ENCODE measurements around the gene CNOT6. TPM values are rescaled to one million over a fixed set of nuclear protein-coding genes. Genes with fewer than 3 reads are reported as not detected.
"Not testable (repeated sequence)": the region's sequence is repeated elsewhere in the genome, so short reads cannot be mapped to it uniquely, and the experiment has no call there.

CNOT6 gene
- 10 to 100 TPM; 12.0 to 15.8 TPM for total RNA-seq
- long read RNA-seq, partial matches to known transcripts = 1 of 1 reads
- long read RNA-seq, other reads (novel, unspliced or antisense) = 0 of 1 reads

DNA sequence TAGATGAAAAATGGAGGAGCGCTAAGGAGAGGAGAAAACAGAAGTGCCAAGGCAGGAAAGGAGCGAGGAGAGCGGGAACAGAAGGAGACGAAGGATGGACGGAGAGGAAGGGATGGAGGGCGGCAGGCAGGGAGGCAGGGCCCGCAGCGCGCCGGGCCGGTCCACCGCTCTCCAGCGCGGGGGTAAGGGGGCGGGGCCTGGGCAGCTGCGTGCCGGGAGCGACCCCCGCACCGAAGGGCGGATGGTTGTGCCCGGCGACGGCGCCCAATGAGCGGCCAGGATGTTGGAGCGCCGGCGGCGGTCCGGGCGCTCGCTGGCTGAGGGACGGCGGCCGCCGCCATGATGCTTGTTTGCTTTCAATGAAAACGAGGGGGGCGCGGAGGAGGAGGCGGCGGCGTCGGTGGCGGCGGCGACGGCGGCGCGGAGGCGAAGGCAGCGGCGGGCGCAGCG lies at the start of gene CNOT6:
TSS of gene CNOT6 (plus strand) at position 320 of the 450 bp plus-strand sequence. CDS start 34,898 bp downstream, outside the sequence.
- intact Hi-C loops (cut with DNase I) = no loop called here
- peak; percentile 99 for ATAC-seq
- peak; percentile 94 for DNase-seq

DNA sequence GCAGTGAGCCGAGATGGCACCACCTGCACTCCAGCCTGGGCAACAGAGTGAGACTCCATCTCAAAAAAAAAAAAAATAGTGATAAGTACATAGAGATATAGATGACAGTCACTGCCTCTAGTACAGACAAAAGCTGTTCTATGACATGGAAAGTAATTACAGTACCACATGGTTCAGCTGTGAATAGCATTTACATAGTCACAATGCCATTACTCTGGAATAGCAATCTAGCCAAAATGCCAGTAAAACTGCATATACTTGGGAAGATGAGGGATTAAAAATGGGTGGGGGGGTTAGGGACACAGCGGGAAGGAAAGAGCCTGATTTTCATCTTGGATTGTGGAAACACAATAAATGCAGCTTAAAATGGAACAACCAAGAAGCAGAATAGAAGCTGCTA lies 39.4 kb upstream of the CNOT6 start:
- intact Hi-C loops (cut with DNase I) = no loop called here
- DNase-seq (no peak), ATAC-seq (no peak)

DNA sequence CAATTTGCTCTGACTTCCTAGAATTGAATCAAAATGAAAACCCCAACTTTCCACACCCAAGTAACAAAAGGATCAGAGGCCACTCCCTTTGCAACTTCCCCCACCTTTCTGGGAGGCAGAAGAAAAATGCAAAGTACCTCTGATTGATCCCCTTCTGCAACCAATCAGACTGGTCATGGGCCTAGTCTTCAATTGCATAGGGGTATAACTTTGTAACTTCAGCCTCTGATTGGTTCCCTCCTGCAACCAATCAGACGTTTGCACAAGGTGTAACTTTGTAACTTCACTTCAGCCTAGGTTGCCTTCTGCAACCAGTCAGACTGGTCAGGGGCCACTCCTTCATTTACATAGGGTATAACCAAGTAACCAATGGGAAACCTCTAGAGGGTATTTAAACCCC lies 38.3 kb upstream of the CNOT6 start:
- intact Hi-C loops (cut with DNase I) = no loop called here
- DNase-seq = no peak
- ATAC-seq = no peak

DNA sequence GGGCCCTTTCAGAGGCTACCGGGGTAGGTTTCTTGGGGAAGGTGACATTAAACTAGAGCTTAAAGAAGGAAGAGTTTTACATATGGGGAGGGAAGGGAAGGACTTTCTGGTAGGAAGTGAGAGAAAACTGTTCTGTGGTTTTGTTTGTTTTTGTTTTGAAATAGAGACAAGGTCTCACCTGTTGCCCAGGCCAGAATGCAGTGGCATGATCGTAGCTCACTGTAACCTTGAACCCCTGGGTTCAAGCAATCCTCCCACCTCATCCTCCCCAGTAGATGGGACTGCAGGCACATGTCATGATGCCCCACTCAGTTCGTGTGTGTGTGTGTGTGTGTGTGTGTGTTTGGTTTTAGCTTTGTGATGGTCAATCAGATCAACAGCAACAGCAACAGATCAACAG lies 37.4 kb upstream of the CNOT6 start:
- intact Hi-C loops (cut with DNase I) = no loop called here
- ATAC-seq (no peak), DNase-seq (no peak)

DNA sequence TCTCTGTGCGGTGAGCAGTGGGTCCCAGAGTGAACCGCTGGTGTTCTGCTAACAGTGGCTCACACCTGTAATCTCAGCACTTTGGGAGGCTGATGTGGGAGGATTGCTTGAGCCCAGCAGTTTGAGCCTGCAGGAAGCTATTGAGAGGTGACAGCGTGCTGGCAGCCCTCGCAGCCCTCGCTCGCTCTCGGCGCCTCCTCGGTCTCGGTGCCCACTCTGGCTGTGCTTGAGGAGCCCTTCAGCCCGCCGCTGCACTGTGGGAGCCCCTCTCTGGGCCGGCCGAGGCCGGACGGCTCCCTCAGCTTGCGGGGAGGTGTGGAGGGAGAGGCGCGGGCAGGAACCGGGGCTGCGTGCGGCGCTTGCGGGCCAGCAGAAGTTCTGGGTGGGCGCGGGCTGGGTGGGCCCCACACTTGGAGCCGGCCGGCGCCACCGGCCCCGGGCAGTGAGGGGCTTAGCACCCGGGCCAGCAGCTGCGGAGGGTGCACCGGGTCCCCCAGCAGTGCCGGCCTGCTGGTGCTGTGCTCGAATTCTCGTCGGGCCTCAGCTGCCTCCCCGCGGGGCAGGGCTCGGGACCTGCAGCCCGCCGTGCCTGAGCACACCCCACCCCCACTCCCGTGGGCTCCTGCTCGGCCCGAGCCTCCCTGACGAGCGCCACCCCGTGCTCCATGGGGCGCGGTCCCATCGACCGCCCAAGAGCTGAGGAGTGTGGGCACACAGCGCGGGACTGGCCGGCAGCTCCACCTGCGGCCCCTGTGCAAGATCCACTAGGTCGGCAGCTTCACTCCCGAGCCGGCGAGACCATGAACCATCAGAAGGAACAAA lies 35.1 kb upstream of the CNOT6 start:
- ATAC-seq; DNase-seq; intact Hi-C loops (cut with DNase I): not testable (repeated sequence)

DNA sequence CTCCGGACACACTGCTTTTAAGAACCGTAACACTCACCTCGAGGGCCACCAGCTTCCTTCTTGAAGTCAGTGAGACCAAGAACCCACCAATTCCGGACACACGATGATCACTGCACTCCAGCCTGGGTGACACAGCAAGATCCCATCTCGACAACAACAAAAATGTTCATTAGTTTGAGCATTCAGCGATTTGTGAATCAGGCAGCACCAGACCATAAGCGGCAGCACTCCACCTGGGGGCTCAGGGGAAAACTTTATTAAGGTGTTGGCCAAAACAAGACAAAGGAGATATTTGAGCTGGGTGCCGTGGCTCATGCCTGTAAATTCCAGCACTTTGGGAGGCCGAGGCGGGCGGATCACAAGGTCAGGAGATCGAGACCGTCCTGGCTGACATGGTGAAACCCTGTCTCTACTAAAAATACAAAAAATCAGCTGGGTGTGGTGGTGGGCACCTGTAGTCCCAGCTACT lies 34.5 kb upstream of the CNOT6 start:
- not testable (repeated sequence) for DNase-seq
- intact Hi-C loops (cut with DNase I) = loop anchor here in 1 of 2 donors (10.0 kb wide), 1 partner anchor 325 kb away; no protein-coding TSS in a partner anchor

DNA sequence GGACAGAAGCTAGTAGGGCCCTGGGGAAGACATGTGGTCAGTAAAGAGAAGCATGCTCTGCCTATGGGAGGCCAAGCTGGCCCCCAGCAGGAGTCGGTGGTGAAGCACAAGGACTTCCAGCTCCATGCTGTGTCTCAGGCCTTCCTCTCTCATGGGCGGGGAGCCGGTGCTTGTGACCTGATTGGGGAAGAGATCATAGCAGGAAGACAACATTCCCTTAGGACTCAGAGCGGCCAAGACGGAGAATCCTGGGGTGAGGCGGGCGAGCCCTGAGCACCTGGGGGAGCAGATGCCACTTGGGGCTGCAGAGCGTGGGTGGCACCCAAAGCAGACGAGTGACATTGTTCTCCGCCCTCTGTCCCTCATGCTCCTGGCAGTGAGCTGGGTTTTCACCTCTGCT lies 33.3 kb upstream of the CNOT6 start:
- intact Hi-C loops (cut with DNase I) = loop anchor here in 1 of 2 donors (10.0 kb wide), 1 partner anchor 326 kb away; no protein-coding TSS in a partner anchor
- DNase-seq (no peak), ATAC-seq (no peak)

More for the DNA sequence above, 34.5 kb upstream of the CNOT6 start:
- ATAC-seq = not testable (repeated sequence)

DNA sequence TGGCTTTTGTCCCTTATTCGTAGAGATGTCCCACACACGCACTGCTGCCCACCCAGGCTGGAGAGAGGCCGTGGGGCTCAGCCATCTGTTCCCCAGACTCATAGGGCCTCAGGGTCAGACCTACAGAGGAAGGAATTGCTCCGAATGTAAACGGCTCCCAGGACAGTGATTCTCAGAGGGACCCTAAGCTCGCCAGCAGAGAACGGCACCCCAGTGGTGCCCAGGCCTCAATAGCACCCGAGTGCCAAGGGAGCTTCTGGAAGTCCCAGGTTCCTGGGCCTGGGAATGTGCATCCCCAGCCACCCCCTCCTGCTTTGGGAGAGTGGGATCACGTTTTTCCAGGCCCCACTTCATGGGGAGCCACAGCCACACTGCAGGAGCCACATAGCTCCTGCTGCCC lies 32.9 kb upstream of the CNOT6 start:
- ATAC-seq = no peak
- intact Hi-C loops (cut with DNase I) = loop anchor here in 1 of 2 donors (10.0 kb wide), 1 partner anchor 327 kb away; no protein-coding TSS in a partner anchor
- no peak for DNase-seq

DNA sequence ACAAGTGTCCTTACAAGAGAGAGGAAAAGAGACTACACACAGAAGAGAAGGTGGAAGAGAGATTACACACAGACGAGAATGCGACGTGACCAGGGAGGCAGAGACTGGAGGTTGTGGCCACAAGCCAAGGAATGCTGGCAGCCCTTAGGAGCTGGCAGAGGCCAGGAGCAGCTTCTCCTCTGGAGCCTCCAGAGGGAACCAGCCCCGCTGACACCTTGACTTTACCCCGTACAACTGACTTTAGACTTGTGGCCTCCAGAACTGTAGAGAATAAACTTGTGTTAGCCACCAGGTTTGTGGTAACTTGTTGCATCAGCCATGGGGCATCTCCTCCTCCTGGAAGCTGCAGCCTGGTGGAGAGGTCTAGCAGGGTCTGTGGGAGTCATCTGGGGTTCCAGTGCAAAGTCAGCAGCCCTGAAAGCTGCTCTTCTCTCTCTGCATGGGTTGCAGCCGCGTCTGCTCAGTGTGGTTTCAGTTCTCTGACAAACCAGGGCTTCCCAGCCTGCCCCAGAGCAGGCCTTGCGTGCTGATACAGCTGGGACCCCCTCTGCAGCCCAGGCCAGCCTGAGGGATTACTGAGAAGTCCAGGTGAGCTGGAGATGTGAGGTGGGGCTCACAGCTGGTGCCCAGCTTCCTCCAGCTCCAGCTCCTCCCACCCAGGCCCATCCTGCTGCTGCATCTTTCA lies 30.8 kb upstream of the CNOT6 start:
- no peak for ATAC-seq
- intact Hi-C loops (cut with DNase I) = loop anchor here in 1 of 2 donors (10.0 kb wide), 1 partner anchor 329 kb away; no protein-coding TSS in a partner anchor
- DNase-seq = no peak

DNA sequence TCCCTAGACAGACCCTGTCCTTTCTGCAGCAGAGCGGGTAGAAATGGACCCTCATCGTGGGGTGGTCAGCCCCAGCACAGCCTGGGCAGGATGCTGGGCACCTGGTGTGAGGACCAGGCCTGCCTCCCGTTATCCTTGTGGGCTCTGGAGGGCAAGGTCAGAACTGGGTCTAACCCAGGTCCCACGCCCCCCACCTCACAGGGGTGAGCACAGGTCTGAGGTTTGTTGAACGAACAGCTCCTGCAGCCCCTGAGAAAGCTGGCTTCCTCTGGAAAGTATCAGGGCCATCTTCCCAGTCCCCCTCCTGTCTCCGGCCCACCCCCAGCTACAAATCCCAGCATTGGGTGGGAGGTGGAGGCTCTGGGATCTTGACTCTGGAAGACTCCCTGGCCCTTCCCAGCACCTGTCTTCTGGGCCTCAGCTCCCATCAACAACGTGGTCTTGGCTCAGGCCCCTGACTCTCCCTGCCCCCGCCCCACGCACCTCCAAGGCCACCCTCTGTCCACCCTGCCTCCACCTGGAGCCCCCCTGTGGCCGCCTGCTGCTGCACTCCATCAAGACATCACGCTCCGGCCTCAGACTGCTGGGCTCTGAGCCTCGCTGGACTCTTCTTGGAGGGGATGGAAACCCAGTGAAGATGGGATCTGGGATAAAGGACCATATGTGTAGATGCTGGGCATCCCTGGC lies 30.1 kb upstream of the CNOT6 start:
- intact Hi-C loops (cut with DNase I) = loop anchor here in 1 of 2 donors (10.0 kb wide), 1 partner anchor 329 kb away; no protein-coding TSS in a partner anchor
- DNase-seq (no peak), ATAC-seq (no peak)

DNA sequence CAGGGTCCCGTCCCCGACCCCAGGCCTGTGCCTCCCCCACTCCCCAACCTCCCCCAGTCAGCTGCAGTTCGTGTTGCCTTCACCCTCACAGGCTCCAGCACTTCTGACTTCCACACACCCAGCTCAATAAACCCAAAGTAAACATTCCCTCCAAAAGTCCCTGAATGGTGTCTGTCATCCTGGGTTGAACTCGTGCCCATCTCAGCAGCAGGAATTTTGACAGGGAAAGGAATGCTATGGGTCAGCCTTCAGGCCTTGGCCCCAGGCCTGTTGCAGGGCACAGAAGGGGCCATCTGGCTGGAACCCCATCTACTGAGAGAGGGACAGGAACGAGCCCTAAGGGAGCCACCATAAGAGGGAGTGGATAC lies 29.6 kb upstream of the CNOT6 start:
- intact Hi-C loops (cut with DNase I) = loop anchor here in 1 of 2 donors (10.0 kb wide), 1 partner anchor 330 kb away; no protein-coding TSS in a partner anchor
- DNase-seq (no peak), ATAC-seq (no peak)

DNA sequence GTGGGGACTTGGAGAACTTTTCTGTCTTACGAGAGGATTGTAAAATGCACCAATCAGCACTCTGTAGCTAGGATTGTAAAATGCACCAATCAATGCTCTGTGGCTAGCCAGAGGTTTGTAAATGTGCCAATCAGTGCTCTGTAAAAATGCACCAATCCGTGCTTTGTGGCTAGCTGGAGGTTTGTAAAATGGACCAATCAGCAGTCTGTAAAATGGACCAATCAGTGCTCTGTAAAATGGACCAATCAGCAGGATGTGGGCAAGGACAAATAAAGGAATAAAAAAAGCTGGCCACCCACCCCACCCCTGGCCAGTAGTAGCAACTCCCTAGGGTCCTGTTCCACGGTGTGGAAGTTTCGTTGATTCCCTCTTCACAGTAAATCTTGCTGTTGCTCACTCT lies 29.1 kb upstream of the CNOT6 start:
- not testable (repeated sequence) for ATAC-seq, DNase-seq
- intact Hi-C loops (cut with DNase I) = loop anchor here in 1 of 2 donors (10.0 kb wide), 1 partner anchor 330 kb away; no protein-coding TSS in a partner anchor

DNA sequence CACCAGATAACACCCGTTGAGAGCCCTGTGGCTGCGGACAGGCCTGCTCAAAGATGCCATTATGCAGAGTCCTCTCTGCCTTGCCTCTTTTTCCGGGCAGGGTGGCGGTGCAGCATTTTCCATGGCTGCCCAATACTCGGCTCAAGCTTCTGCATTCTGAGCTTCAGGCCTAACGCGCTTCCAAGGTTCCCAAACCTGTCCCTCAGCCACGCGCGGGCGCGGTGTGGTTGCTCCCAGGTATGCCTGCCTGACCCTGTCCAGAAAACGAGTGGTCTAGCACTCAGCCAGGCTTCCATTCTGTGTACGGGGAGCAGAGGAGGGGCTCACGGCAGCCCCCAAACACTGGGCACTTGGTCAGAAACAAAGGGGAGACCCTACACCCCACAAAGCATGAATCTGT lies 27.9 kb upstream of the CNOT6 start:
- ATAC-seq = no peak
- intact Hi-C loops (cut with DNase I) = loop anchor here in 1 of 2 donors (10.0 kb wide), 1 partner anchor 332 kb away; no protein-coding TSS in a partner anchor
- no peak for DNase-seq

DNA sequence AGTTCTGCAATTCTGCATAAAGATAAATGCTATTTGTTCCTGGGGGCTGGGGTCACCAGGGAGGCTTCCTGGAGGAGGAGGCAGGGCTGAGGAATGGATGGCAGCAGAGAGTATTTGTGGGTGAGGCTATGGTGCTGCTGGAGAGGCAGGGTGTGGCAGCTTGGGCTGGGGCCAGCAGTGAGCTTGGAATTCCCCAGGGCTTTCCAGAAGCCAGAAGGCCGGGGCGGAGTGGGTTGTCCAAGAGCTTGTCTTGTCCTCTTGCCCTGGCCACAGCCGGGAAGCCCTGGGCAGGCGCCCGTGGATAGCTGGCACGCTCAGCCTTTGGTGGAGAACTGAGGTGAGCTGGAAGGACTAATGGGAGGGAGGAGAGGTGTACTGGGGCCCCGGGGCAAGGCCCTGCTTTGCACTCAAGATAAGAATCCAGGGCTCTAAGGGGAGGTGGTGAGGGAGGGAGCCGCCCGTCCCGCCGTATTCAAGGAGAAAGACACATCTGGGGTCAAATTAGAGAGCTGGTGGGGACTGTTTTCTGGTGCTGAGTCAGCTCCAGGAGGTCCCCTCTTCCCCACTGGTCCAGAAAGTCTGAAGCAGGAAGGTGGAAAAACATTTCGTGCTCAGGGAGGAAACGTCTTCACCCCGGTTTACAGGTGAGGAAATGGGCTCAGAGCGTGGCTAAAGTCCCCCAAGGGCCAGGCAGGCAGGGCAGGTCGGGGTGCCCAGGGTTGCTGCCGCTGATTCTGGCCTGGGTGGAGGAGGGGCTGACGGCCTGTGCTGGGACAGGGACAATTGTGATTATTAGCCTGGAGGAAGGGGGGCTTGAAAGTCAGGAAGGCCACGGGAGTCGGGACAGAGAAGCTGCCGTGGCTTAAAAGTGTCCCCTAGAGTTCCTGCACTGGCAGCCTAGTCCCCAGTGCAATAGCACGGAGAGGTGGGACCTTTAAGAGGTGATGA lies 26.9 kb upstream of the CNOT6 start:
- intact Hi-C loops (cut with DNase I) = loop anchor here in 1 of 2 donors (10.0 kb wide), 1 partner anchor 333 kb away; no protein-coding TSS in a partner anchor
- peak; percentile 32 to 79 for ATAC-seq
- peak; percentile 67 for DNase-seq

DNA sequence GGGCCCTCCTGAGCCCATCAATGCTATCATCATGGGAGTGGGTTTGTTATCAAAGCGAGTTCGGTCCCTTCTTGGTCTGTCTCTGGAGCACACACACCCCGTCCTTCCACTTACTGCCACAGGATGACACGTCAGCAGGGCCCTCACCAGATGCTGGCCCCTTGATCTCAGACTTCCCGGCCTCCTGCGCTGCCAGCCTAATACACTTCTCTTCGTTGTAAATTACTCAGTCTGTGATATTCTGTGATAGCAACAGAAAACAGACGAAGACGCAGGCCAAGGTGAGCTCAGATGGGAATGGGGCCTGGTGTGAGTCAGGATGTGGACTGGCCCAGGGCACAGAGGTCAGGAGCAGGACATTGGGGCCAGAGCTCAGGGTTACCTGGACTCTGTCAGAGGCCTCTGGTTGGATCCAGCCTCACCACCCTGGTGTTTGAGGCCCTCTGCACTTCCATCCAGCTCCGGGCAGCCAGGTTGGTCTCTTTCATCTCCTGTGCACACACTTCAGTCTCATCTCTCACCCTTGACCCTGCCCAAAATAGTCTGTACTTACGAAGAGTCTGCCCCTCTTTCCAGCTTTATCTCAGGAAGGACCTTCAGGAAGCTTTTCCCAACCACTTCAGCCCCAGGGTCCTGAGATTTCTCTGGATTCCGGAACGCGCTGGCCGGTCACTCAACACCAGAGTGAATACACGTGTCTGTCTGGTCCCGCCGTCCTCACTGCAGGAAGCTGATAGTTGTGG lies 26.0 kb upstream of the CNOT6 start:
- ATAC-seq (peak in 1 of 2 donors; percentile 36), DNase-seq (no peak)
- intact Hi-C loops (cut with DNase I) = loop anchor here in 1 of 2 donors (10.0 kb wide), 1 partner anchor 333 kb away; no protein-coding TSS in a partner anchor

DNA sequence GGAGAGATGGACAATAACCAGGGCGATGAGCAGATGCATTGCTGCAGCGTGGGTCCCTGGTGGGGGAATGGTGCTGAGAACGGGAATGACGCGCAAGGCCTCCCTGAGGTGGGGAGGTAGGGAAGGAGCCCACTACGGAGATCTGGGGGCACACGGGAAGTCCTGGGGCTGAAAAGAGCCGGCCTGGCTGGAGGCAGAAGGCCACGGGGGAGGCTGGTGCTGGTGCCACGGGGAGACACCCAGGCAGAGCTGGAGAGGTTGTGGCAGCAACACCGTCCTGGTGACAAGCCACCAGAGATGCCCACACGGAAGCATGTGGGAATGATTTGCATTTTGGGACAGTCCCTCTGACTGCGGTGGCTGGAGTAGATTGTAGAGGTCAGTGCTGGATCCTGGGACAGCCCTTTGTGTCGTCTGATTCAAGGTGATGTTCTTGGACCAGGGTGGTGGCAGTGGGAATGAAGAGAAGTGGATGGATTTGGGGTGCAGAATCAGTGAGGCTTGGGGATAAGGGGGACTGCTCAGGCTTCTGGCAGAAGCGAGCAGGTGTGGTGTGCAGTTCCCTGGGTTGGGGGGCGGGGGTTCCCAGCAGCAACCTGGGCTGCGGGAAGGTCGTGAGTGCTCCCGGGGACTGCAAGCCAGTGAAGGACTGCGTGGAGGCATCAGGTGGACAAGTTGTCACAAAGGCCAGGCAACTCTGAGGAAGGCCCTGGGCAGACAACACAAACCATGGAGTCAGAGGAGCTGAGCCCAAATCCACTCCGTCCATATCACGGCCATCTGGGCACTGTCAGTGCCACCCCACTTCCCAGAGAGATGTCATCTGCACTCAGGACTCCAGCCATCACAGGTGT lies 25.2 kb upstream of the CNOT6 start:
- no peak for ATAC-seq
- intact Hi-C loops (cut with DNase I) = loop anchor here in 1 of 2 donors (10.0 kb wide), 1 partner anchor 334 kb away; no protein-coding TSS in a partner anchor
- no peak for DNase-seq

Data from left cardiac atrium (tissue), 4 donors.